ENCODE measurements around the gene ADORA2A. TPM values are rescaled to one million over a fixed set of nuclear protein-coding genes. Genes with fewer than 3 reads are reported as not detected.
A peak's percentile ranks its signal among the peaks of the same experiment; 100 is the strongest.

The ADORA2A gene
- total RNA-seq (2022), result 4.0 and 4.9 TPM in 2 replicates
- Bru-seq, nascent RNA, result percentile 40 among the genes with signal in this experiment
- BruChase-seq, experiment 1, labeled RNA remaining after a 2-hour chase, result percentile 28 among the genes with signal in this experiment
- percentile 52 among the genes with signal in this experiment for BruChase-seq, experiment 2, labeled RNA remaining after a 6-hour chase
- long read RNA-seq, partial matches to known transcripts, result 1 of 12 reads
- long read RNA-seq, other reads (novel, unspliced or antisense), result 11 of 12 reads

DNA sequence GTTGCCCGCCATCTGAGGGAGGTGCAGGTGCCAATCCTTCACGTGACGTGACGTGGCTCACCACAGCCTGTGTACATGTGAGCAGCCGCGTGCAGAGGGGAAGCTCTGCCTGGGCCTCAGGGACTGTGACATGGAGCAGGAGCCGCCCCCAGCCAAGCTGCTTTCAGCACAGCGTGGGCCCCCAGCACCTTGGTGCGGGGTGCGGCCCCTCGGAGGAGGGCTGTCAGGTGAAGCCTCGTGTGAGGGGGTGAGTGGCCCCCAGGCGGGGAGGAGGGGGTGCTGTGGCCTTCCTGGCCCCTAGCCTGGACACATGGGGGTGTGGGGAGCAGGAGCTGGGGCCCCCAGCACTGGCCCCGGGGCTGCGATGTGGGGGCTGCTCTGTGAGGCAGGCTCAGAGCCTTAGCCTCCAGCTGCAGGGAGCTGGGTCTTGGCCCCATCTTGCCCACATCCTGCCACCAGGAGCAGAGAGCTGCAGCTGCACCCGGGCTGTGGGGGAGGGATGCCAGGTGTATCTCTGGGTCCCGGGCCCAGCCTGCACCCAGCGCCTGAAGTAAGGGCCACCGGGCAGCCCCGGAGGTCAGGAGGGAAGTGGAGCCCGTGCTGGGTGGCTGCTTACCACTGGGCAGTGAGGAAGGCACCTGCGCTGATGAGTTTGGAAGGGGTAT is at the start of gene ADORA2A:
TSS of gene ADORA2A (plus strand) at position 100 of the 665 bp plus-strand sequence. CDS start 5,806 bp downstream, outside the sequence.
- H3K4me3 Mint-ChIP-seq (ENCODE audit: unreplicated experiment), result no peak within 1 kb of the TSS

DNA sequence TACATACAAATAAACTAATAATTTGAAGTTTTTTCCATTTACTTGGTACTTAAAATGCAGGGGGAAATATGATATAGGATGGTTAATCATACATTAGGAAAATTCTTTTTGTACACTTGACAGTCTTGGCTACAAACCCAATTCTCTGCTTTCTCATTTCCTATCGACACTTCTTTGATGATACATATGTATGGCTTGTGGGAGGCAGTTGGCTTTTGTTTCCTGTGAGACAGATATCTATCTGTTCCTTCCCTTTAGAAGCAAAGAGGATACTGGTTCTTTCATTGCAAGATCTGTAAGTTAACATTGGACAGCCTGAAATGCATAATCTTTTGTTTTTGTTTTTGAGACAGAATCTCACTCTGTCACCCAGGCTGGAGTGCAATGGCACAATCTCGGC is 47.9 kb upstream of the ADORA2A start:
- Histone ChIP-seq H3K27me3 (replicated peaks; ENCODE audit: control insufficient read depth, insufficient read depth, low read length) (no peaks in the 10 kb centered on the region), H3K9me3 (no peaks in the 10 kb centered on the region), H3K4me3 (ENCODE audit: low read depth, low read length) (no peak overlapping the region), H3K36me3 (ENCODE audit: control insufficient read depth, insufficient read depth, low read length) (no peaks in the 10 kb centered on the region), H3K4me1 (no peaks in the 10 kb centered on the region)
- Mint-ChIP-seq H3K36me3 (ENCODE audit: insufficient read depth, unreplicated experiment) (peaks cover 53% of the 10 kb centered on the region), H3K4me1 (ENCODE audit: low read depth, unreplicated experiment) (no peaks in the 10 kb centered on the region), H3K9me3 (ENCODE audit: unreplicated experiment) (peaks cover 7% of the 10 kb centered on the region), H3K27me3 (ENCODE audit: insufficient read depth, unreplicated experiment) (no peaks in the 10 kb centered on the region), H3K4me3 (ENCODE audit: unreplicated experiment) (no peak overlapping the region), H3K27ac (ENCODE audit: unreplicated experiment) (no peak overlapping the region)
- intact Hi-C loops (cut with micrococcal nuclease; ENCODE audit: unreplicated experiment), result no loop called here
- ChIA-PET POLR2A (no interaction called here), CTCF (no interaction called here)
- no TSS peak for BruUV-seq (replicated peaks)
- TF ChIP-seq, protein P1, sequence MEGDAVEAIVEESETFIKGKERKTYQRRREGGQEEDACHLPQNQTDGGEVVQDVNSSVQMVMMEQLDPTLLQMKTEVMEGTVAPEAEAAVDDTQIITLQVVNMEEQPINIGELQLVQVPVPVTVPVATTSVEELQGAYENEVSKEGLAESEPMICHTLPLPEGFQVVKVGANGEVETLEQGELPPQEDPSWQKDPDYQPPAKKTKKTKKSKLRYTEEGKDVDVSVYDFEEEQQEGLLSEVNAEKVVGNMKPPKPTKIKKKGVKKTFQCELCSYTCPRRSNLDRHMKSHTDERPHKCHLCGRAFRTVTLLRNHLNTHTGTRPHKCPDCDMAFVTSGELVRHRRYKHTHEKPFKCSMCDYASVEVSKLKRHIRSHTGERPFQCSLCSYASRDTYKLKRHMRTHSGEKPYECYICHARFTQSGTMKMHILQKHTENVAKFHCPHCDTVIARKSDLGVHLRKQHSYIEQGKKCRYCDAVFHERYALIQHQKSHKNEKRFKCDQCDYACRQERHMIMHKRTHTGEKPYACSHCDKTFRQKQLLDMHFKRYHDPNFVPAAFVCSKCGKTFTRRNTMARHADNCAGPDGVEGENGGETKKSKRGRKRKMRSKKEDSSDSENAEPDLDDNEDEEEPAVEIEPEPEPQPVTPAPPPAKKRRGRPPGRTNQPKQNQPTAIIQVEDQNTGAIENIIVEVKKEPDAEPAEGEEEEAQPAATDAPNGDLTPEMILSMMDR (IDR thresholded peaks at IDR 0.05; ENCODE audit: insufficient read depth in 1 of 2, low read depth in 1 of 2, low read length in 1 of 2, severe bottlenecking in 1 of 2, unreplicated experiment in 1 of 2), result no peak
- DNase-seq, result no peak

More for the DNA sequence above, at the start of gene ADORA2A:
- H3K27me3 Mint-ChIP-seq (ENCODE audit: insufficient read depth, unreplicated experiment), result no peaks in the 10 kb centered on the region
- POLR2A ChIA-PET, result no interaction called here
- H3K36me3 ChIP-seq (ENCODE audit: control insufficient read depth, insufficient read depth, low read length), result 0 out of 2 replicates have a peak, but pooled peaks cover 1% of the 10 kb centered on the region
- H3K9me3 Mint-ChIP-seq (ENCODE audit: unreplicated experiment), result no peaks in the 10 kb centered on the region
- DNase-seq, result no peak
- TF ChIP-seq, protein P1 (IDR thresholded peaks at IDR 0.05; ENCODE audit: insufficient read depth in 1 of 2, low read depth in 1 of 2, low read length in 1 of 2, severe bottlenecking in 1 of 2, unreplicated experiment in 1 of 2), result no peak
- H3K4me1 ChIP-seq, result no peaks in the 10 kb centered on the region; the same call in 1 of the 2 replicates
- H3K4me3 ChIP-seq (ENCODE audit: low read depth, low read length), result no peak within 1 kb of the TSS
- intact Hi-C loops (cut with micrococcal nuclease; ENCODE audit: unreplicated experiment), result loop anchor here (2.0 kb wide), 1 partner anchor 75 kb away; no protein-coding TSS in a partner anchor
- no peaks in the 10 kb centered on the region for H3K27me3 ChIP-seq (replicated peaks; ENCODE audit: control insufficient read depth, insufficient read depth, low read length)
- H3K9me3 ChIP-seq, result no peaks in the 10 kb centered on the region
- CTCF ChIA-PET, result no interaction called here
- no TSS peak for BruUV-seq (replicated peaks)
- peak within 1 kb of the TSS; percentile 48 for H3K27ac Mint-ChIP-seq (ENCODE audit: unreplicated experiment)
- peaks cover 41% of the 10 kb centered on the region for H3K36me3 Mint-ChIP-seq (ENCODE audit: insufficient read depth, unreplicated experiment)
- peaks cover 7% of the 10 kb centered on the region for H3K4me1 Mint-ChIP-seq (ENCODE audit: low read depth, unreplicated experiment)

DNA sequence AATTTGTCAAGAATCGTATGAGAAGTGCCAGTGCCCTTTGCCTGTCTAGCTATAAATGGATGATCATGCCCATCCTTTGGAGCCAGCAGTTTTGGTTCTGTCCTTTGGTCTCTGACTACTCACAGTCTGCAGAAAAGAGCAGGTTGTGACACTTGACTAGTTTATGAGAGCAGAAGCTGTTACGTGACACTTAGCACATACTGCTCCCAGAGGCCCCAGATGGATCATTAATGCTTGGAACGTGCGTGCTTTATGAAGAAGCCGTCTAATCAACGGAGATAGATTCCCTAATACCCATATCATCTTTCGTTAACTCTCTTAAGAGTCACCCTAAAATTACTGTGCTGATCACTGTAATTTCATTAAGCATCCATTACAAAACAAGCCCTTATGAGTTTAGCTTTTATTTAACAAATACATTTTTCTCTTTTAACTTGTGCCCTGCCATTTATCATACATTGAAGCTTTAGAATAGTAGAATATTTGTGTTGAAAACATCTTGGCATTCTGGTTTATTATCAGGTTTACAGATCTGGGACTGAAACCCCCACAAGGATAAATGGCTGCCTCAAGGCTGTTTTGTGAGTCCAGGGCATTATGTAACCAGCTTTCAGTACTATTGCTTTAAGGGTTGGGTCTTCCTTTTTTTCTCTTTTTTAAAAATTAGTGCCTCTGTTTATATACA is 47.0 kb upstream of the ADORA2A start:
- no peak for DNase-seq
- TF ChIP-seq, protein P1 (IDR thresholded peaks at IDR 0.05; ENCODE audit: insufficient read depth in 1 of 2, low read depth in 1 of 2, low read length in 1 of 2, severe bottlenecking in 1 of 2, unreplicated experiment in 1 of 2), result no peak
- BruUV-seq (replicated peaks), result no TSS peak
- Histone ChIP-seq H3K9me3 (no peaks in the 10 kb centered on the region), H3K36me3 (ENCODE audit: control insufficient read depth, insufficient read depth, low read length) (no peaks in the 10 kb centered on the region), H3K4me3 (ENCODE audit: low read depth, low read length) (no peak overlapping the region), H3K27me3 (replicated peaks; ENCODE audit: control insufficient read depth, insufficient read depth, low read length) (no peaks in the 10 kb centered on the region), H3K4me1 (no peaks in the 10 kb centered on the region)
- Mint-ChIP-seq H3K4me1 (ENCODE audit: low read depth, unreplicated experiment) (no peaks in the 10 kb centered on the region), H3K9me3 (ENCODE audit: unreplicated experiment) (no peaks in the 10 kb centered on the region), H3K27me3 (ENCODE audit: insufficient read depth, unreplicated experiment) (no peaks in the 10 kb centered on the region), H3K27ac (ENCODE audit: unreplicated experiment) (no peak overlapping the region), H3K36me3 (ENCODE audit: insufficient read depth, unreplicated experiment) (peaks cover 50% of the 10 kb centered on the region), H3K4me3 (ENCODE audit: unreplicated experiment) (no peak overlapping the region)
- POLR2A ChIA-PET, result no interaction called here
- CTCF ChIA-PET, result no interaction called here
- intact Hi-C loops (cut with micrococcal nuclease; ENCODE audit: unreplicated experiment), result no loop called here

Data from Caco-2 (cell line).